ENCODE data around the gene FBLN7. TPM values are rescaled to one million over a fixed set of nuclear protein-coding genes. Genes with fewer than 3 reads are reported as not detected.

FBLN7 gene
- total and polyA plus RNA-seq, 2 experiments from 2014 or later, result 1.6 to 1.7 TPM

GRCh38 chr2:112162956-112163355 lies 24.8 kb downstream of the FBLN7 start:
- H2AFZ ChIP-seq, result no peak overlapping the region
- no peaks in the 10 kb centered on the region for H3K9me2 ChIP-seq (replicated peaks; ENCODE audit: insufficient read depth)
- DNase-seq (ENCODE audit: low spot score), result no peak
- no peak overlapping the region for H3K4me2 ChIP-seq
- no peaks in the 10 kb centered on the region for H3K27me3 ChIP-seq
- TF ChIP-seq EZH2 (IDR thresholded peaks at IDR 0.05; ENCODE audit: borderline replicate concordance), result no peak
- TF ChIP-seq CTCF (IDR thresholded peaks at IDR 0.05; ENCODE audit: poor library complexity), result no peak
- no peak for TF ChIP-seq EZH2phosphoT487 (IDR thresholded peaks at IDR 0.05; ENCODE audit: low read depth, severe bottlenecking, unreplicated experiment)
- H4K20me1 ChIP-seq (ENCODE audit: insufficient read depth, poor library complexity, severe bottlenecking), result no peaks in the 10 kb centered on the region
- no peaks in the 10 kb centered on the region for H3K4me1 ChIP-seq (ENCODE audit: insufficient read depth)
- no peaks in the 10 kb centered on the region for H3K79me2 ChIP-seq
- H3K9me3 ChIP-seq (ENCODE audit: low read depth), result no peaks in the 10 kb centered on the region
- 96% methylated on average over 11 of the region's 11 CpGs for WGBS (ENCODE audit: low lambda C conversion rate, missing lambda C conversion rate)
- H3K4me3 ChIP-seq, result no peak overlapping the region
- no peaks in the 10 kb centered on the region for H3K36me3 ChIP-seq (replicated peaks; ENCODE audit: insufficient read depth, low read depth)
- no peak overlapping the region for H3K27ac ChIP-seq

- Histone ChIP-seq H3K36me3 (replicated peaks; ENCODE audit: insufficient read depth, low read depth) (no peaks in the 10 kb centered on the region), H3K27me3 (no peaks in the 10 kb centered on the region), H3K79me2 (no peaks in the 10 kb centered on the region), H3K9me3 (ENCODE audit: low read depth) (no peaks in the 10 kb centered on the region), H3K4me3 (no peak overlapping the region), H2AFZ (no peak overlapping the region), H3K4me2 (no peak overlapping the region), H3K9me2 (replicated peaks; ENCODE audit: insufficient read depth) (no peaks in the 10 kb centered on the region), H3K4me1 (ENCODE audit: insufficient read depth) (no peaks in the 10 kb centered on the region), H4K20me1 (ENCODE audit: insufficient read depth, poor library complexity, severe bottlenecking) (no peaks in the 10 kb centered on the region), H3K27ac (no peak overlapping the region)
- 79% methylated on average over 9 of the region's 9 CpGs for WGBS (ENCODE audit: low lambda C conversion rate, missing lambda C conversion rate)
- DNase-seq (ENCODE audit: low spot score), result no peak
- TF ChIP-seq EZH2phosphoT487 (IDR thresholded peaks at IDR 0.05; ENCODE audit: low read depth, severe bottlenecking, unreplicated experiment), result no peak
- no peak for TF ChIP-seq EZH2 (IDR thresholded peaks at IDR 0.05; ENCODE audit: borderline replicate concordance)
- TF ChIP-seq CTCF (IDR thresholded peaks at IDR 0.05; ENCODE audit: poor library complexity), result no peak
Observed at GRCh38 chr2:112163541-112163981, 25.4 kb downstream of the FBLN7 start.

- Histone ChIP-seq H3K9me2 (replicated peaks; ENCODE audit: insufficient read depth) (no peaks in the 10 kb centered on the region), H3K4me1 (ENCODE audit: insufficient read depth) (no peaks in the 10 kb centered on the region), H3K27me3 (no peaks in the 10 kb centered on the region), H3K9me3 (ENCODE audit: low read depth) (no peaks in the 10 kb centered on the region), H3K4me2 (no peak overlapping the region), H3K4me3 (no peak overlapping the region), H4K20me1 (ENCODE audit: insufficient read depth, poor library complexity, severe bottlenecking) (no peaks in the 10 kb centered on the region), H3K79me2 (no peaks in the 10 kb centered on the region), H2AFZ (no peak overlapping the region), H3K36me3 (replicated peaks; ENCODE audit: insufficient read depth, low read depth) (no peaks in the 10 kb centered on the region), H3K27ac (no peak overlapping the region)
- 94% methylated on average over 11 of the region's 11 CpGs for WGBS (ENCODE audit: low lambda C conversion rate, missing lambda C conversion rate)
- no peak for DNase-seq (ENCODE audit: low spot score)
- no peak for TF ChIP-seq EZH2phosphoT487 (IDR thresholded peaks at IDR 0.05; ENCODE audit: low read depth, severe bottlenecking, unreplicated experiment)
- TF ChIP-seq EZH2 (IDR thresholded peaks at IDR 0.05; ENCODE audit: borderline replicate concordance), result no peak
- no peak for TF ChIP-seq CTCF (IDR thresholded peaks at IDR 0.05; ENCODE audit: poor library complexity)
Observed at GRCh38 chr2:112164876-112165275, 26.7 kb downstream of the FBLN7 start.

GRCh38 chr2:112165296-112165695 lies 27.1 kb downstream of the FBLN7 start:
- 94% methylated on average over 4 of the region's 4 CpGs for WGBS (ENCODE audit: low lambda C conversion rate, missing lambda C conversion rate)
- H3K9me2 ChIP-seq (replicated peaks; ENCODE audit: insufficient read depth), result no peaks in the 10 kb centered on the region
- no peak for TF ChIP-seq EZH2phosphoT487 (IDR thresholded peaks at IDR 0.05; ENCODE audit: low read depth, severe bottlenecking, unreplicated experiment)
- TF ChIP-seq CTCF (IDR thresholded peaks at IDR 0.05; ENCODE audit: poor library complexity), result no peak
- TF ChIP-seq EZH2 (IDR thresholded peaks at IDR 0.05; ENCODE audit: borderline replicate concordance), result no peak

More at GRCh38 chr2:112165296-112165695, 27.1 kb downstream of the FBLN7 start:
- Histone ChIP-seq H3K36me3 (replicated peaks; ENCODE audit: insufficient read depth, low read depth) (no peaks in the 10 kb centered on the region), H3K27ac (no peak overlapping the region), H3K4me3 (no peak overlapping the region), H3K4me2 (no peak overlapping the region), H3K4me1 (ENCODE audit: insufficient read depth) (no peaks in the 10 kb centered on the region), H2AFZ (no peak overlapping the region), H4K20me1 (ENCODE audit: insufficient read depth, poor library complexity, severe bottlenecking) (no peaks in the 10 kb centered on the region), H3K79me2 (no peaks in the 10 kb centered on the region), H3K9me3 (ENCODE audit: low read depth) (no peaks in the 10 kb centered on the region), H3K27me3 (no peaks in the 10 kb centered on the region)
- no peak for DNase-seq (ENCODE audit: low spot score)

Measured in hepatocyte (in vitro differentiated cells).